Lower lobe of right lung (tissue), 2 donors: ENCODE data around the gene SHISA7. TPM values are rescaled to one million over a fixed set of nuclear protein-coding genes. Genes with fewer than 3 reads are reported as not detected.

Source experiments
- ATAC-seq, 2 donors: fragments of 200-7000 bp; cut with Tn5 transposase; one replicate each; pipeline ENCODE4 v1.9.1; 2020 to 2022; ENCODE audit warnings: mild to moderate bottlenecking in 2 of 2, moderate library complexity in 2 of 2
- DNase-seq: peaks from one replicate; pipeline ENCODE4 v3.0.0-alpha.2; 2020
- H3K27ac ChIP-seq: fragments of 200-600 bp; one replicate; pipeline ENCODE4 v1.8.0; 2022
- H3K27me3 ChIP-seq: fragments of 200-600 bp; one replicate; pipeline ENCODE4 v1.8.0; 2022; ENCODE audit warnings: low read depth
- H3K36me3 ChIP-seq: fragments of 200-600 bp; one replicate; pipeline ENCODE4 v1.8.0; 2022; ENCODE audit warnings: mild to moderate bottlenecking
- H3K4me1 ChIP-seq: fragments of 200-600 bp; one replicate; pipeline ENCODE4 v1.8.0; 2022
- H3K4me3 ChIP-seq: fragments of 200-600 bp; one replicate; pipeline ENCODE4 v1.8.0; 2022; ENCODE audit warnings: mild to moderate bottlenecking
- H3K9me3 ChIP-seq: fragments of 200-600 bp; one replicate; pipeline ENCODE4 v1.8.0; 2022
- intact Hi-C: fragments of 100-400 bp; cut with DNase I; formaldehyde crosslinking; loops from one replicate; pipeline ENCODE4 v1.11.0; 2022
- total RNA-seq: library from RNA; stranded (reverse); fragmentation: NEBNext Ultra II Directional; extraction: Animal tissue kit (Norgen Biotek cat#: 25700); gene quantifications from one replicate; pipeline ENCODE4 v1.2.1, GENCODE V29; 2021
- TF ChIP-seq, protein P1 (sequence below): fragments of 200-600 bp; IDR thresholded peaks from one replicate; pipeline ENCODE4 v1.8.0; 2022; ENCODE audit warnings: antibody characterized with exemption, mild to moderate bottlenecking
- donor health status: DM: no; HTN: yes; CAD: no; lungs with severe emphysema.

SHISA7 gene
- total RNA-seq, 1 donor from 2014 or later, result not detected

DNA sequence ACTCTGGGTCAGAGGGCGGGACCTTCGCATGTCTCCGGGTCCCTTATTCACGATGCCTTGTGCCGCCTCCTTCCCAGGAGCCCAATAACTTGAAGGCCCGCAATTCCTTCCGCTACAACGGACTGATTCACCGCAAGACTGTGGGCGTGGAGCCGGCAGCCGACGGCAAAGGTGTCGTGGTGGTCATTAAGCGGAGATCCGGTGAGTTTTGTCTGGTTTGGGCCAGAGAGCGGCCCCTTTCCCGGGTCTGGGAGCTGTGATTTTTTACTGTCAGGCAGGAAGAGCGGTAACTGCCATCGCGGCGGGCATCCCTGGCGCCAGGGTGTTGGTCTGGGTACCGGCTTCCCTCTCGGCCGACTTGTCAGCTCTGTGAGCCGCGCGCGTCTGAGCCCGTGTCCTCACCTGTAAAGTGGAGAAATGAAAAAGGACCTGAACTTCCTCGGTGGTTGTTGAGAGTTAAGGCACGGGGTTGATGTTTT is 56.6 kb downstream of the SHISA7 start:
- Histone ChIP-seq H3K4me3 (peak overlapping the region; percentile 97), H3K27ac (peak overlapping the region; percentile 94), H3K27me3 (no peaks in the 10 kb centered on the region), H3K9me3 (no peaks in the 10 kb centered on the region), H3K36me3 (peaks cover 49% of the 10 kb centered on the region), H3K4me1 (peaks cover 52% of the 10 kb centered on the region)
- intact Hi-C loops, result no loop called here
- no peak for DNase-seq
- TF ChIP-seq, protein P1, sequence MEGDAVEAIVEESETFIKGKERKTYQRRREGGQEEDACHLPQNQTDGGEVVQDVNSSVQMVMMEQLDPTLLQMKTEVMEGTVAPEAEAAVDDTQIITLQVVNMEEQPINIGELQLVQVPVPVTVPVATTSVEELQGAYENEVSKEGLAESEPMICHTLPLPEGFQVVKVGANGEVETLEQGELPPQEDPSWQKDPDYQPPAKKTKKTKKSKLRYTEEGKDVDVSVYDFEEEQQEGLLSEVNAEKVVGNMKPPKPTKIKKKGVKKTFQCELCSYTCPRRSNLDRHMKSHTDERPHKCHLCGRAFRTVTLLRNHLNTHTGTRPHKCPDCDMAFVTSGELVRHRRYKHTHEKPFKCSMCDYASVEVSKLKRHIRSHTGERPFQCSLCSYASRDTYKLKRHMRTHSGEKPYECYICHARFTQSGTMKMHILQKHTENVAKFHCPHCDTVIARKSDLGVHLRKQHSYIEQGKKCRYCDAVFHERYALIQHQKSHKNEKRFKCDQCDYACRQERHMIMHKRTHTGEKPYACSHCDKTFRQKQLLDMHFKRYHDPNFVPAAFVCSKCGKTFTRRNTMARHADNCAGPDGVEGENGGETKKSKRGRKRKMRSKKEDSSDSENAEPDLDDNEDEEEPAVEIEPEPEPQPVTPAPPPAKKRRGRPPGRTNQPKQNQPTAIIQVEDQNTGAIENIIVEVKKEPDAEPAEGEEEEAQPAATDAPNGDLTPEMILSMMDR, result no peak
- no peak for ATAC-seq

DNA sequence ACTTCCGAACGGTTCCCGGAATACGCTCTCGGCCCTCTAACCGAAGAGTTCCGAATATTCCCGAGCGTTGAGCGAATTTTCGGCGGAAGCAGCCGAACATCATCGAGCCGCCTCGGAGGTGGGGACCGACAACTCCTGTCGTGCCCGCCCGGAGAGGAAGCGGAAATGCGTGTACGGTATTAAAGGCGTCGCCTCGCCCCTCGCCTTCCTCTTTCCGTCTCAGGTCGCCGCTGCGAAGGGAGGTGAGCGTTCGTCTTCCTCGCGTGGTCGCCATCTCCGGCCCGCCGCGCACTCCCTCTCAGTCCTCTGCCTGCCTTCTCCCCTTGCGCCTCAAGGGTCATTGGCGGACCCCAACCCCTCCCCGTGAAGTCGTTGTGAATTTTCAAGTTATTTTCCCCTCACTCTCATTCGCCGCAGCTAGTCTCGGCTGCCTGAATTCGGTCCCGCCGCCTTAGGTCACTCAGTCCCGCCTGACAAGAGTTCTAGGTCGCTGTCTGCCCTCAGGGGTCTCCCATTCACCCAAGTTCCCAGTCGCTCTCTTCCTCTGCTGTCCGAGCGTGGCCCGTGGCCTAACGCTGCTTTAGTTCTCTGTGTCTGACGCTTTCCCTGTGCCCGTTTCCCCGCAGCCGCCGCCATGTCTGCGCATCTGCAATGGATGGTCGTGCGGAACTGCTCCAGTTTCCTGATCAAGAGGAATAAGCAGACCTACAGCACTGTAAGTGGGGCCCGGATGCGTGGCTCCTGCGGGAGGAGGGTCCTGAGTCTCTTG is 57.2 kb downstream of the SHISA7 start, which contains the start of gene RPL28:
Gene RPL28 (plus strand): TSS at position 209 of the 769 bp plus-strand sequence. CDS start 426 bp downstream, at position 635.
- peak within 1 kb of the TSS; percentile 94 for H3K27ac ChIP-seq
- intact Hi-C loops, result no loop called here
- ATAC-seq (peak; percentile 91 to 94), DNase-seq (peak; percentile 98)
- H3K4me1 ChIP-seq, result peaks cover 52% of the 10 kb centered on the region
- peaks cover 42% of the 10 kb centered on the region for H3K36me3 ChIP-seq
- TF ChIP-seq, protein P1, result no peak
- H3K27me3 ChIP-seq, result no peaks in the 10 kb centered on the region
- H3K9me3 ChIP-seq, result no peaks in the 10 kb centered on the region
- H3K4me3 ChIP-seq, result peak within 1 kb of the TSS; percentile 97

DNA sequence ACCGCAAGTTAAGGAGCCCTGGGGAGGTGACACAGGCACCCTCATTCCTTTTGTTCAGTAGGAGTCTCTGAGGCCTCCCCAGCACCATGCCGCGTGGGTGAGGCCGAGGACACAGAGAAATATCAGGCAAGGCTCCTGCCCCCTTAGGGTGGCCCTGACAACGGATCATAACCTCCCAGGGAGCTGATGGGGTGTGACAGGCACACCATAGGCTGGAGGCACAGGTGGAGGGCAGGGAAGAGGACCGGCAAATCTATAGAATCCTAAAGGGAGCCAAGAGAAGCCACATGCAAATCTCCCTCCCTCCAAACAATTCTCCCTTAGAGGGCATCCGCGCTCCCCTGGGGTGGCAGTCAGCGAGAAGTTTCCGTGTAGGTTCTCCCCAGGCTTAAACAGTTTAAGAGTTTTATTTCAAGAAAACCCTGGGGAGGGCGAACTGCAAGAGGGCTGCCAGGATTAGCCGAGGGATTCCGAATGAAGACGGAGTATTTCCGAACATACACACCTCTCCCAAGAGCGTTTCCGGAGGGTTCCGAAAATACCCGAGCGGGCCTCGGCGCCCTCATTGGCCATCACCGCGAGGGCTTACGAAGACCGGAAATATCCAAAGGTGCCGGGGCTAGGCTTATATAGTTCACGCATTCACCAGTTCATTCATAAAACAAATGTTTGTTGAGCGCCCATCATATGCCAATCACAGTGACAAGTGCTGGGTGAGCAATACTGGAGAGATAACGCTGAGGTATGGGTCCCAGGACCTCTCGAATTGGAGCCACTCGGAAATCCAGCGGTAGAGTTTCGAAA is 58.0 kb downstream of the SHISA7 start:
- Histone ChIP-seq H3K4me1 (peaks cover 52% of the 10 kb centered on the region), H3K36me3 (peaks cover 35% of the 10 kb centered on the region), H3K27ac (peak overlapping the region; percentile 94), H3K4me3 (peak overlapping the region; percentile 97), H3K27me3 (no peaks in the 10 kb centered on the region), H3K9me3 (no peaks in the 10 kb centered on the region)
- TF ChIP-seq, protein P1, result no peak
- DNase-seq (peak; percentile 96), ATAC-seq (peak; percentile 91 to 92)
- intact Hi-C loops, result no loop called here

DNA sequence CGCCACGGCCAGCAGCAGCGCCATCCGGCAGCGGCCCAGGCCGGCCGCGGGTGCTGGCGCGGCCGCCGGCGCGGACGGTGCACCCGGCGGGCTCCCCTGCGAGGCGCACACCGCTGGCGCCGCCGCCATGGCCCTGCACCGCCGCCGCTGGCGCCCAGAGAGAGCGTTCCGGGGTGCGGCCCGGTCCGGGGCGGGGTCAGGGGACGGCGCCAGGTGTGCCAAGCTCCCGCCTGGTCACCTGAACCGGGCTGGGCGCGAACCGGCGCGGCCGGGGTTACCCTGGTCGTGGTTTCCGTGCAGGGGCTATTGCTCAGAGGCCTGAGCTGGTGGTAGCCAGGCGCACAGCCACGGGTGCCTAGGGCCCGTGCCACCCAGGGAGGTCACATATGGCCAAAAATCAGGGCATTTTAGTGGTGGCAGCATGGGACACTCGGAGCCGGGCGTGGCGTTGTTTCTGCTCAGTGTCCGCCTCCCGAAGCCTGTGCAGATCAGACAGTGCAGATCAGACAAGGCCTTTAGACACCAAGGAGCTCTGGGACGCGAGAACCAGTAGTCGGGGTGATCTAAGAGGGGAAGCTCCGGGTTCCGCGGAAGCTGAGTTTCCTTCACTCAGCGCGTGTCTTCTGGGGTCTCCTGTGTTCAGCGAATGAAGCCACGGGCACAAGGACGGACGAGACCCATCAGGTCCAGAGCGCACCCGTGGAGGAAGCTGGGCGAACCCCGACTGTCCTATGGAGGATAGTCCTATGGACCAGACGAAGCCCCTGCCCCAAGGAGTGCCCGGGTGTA is 58.8 kb downstream of the SHISA7 start, which contains the start of gene TMEM238:
Gene TMEM238 (minus strand): TSS at position 162 of the 789 bp plus-strand sequence. CDS start 33 bp downstream, at position 129.
- Histone ChIP-seq H3K9me3 (no peaks in the 10 kb centered on the region), H3K4me1 (peaks cover 48% of the 10 kb centered on the region), H3K4me3 (peak within 1 kb of the TSS; percentile 97), H3K27me3 (no peaks in the 10 kb centered on the region), H3K27ac (peak within 1 kb of the TSS; percentile 94), H3K36me3 (peaks cover 27% of the 10 kb centered on the region)
- peak; percentile 76 for DNase-seq
- ATAC-seq, result peak; percentile 44 to 47
- intact Hi-C loops, result no loop called here
- TF ChIP-seq, protein P1, result no peak
